Activated naive CD4-positive, alpha-beta T cell treated with anti-CD3 and anti-CD28 coated beads, Interleukin-2, amount 50 U/mL, for 16 hours (primary cell): ENCODE measurements around the gene ANKMY1.
"Not testable (repeated sequence)": the region's sequence is repeated elsewhere in the genome, so short reads cannot be mapped to it uniquely, and the experiment has no call there.

Experiments
- DNase-seq: peaks from one replicate; pipeline ENCODE4 v3.0.0-alpha.2; 2020

Gene ANKMY1

GRCh38 chr2:240501531-240501991 is 56.2 kb downstream of the ANKMY1 start:
- no peak for DNase-seq

- DNase-seq: no peak
Measured at GRCh38 chr2:240500561-240501423, 57.0 kb downstream of the ANKMY1 start.

- DNase-seq: no peak
Measured at GRCh38 chr2:240499309-240500301, 58.2 kb downstream of the ANKMY1 start.

- no peak for DNase-seq
Measured at GRCh38 chr2:240498958-240499260, 58.9 kb downstream of the ANKMY1 start.

GRCh38 chr2:240498171-240498957 is 59.4 kb downstream of the ANKMY1 start:
- no peak for DNase-seq

GRCh38 chr2:240497082-240497481 is 60.7 kb downstream of the ANKMY1 start:
- not testable (repeated sequence) for DNase-seq

GRCh38 chr2:240494942-240495341 is 62.8 kb downstream of the ANKMY1 start:
- DNase-seq: not testable (repeated sequence)

GRCh38 chr2:240494194-240494793 is 63.5 kb downstream of the ANKMY1 start:
- DNase-seq: no peak

GRCh38 chr2:240491483-240491882 is 66.3 kb downstream of the ANKMY1 start:
- no peak for DNase-seq

- DNase-seq: no peak
Measured at GRCh38 chr2:240482141-240482540, 75.6 kb downstream of the ANKMY1 start.

- DNase-seq: no peak
Measured at GRCh38 chr2:240481720-240482119, 76.1 kb downstream of the ANKMY1 start.

GRCh38 chr2:240480834-240481623 is 76.8 kb downstream of the ANKMY1 start:
- no peak for DNase-seq

GRCh38 chr2:240479111-240479501 is 78.7 kb downstream of the ANKMY1 start:
- DNase-seq: no peak

GRCh38 chr2:240478346-240479110 is 79.3 kb downstream of the ANKMY1 start:
- no peak for DNase-seq

- no peak for DNase-seq
Measured at GRCh38 chr2:240477916-240478315, 79.9 kb downstream of the ANKMY1 start.

- no peak for DNase-seq
Measured at GRCh38 chr2:240473211-240473610, 84.6 kb downstream of the ANKMY1 start.

- no peak for DNase-seq
Measured at GRCh38 chr2:240472078-240472790, 85.6 kb downstream of the ANKMY1 start.

- no peak for DNase-seq
Measured at GRCh38 chr2:240469740-240470139, 88.0 kb downstream of the ANKMY1 start.

GRCh38 chr2:240469239-240469636 is 88.5 kb downstream of the ANKMY1 start:
- no peak for DNase-seq
